Kasumi-1 (cell line): ENCODE results near the gene RAD21L1.
"Not testable (repeated sequence)": the region's sequence is repeated elsewhere in the genome, so short reads cannot be mapped to it uniquely, and the experiment has no call there.

Experiments used
- DNase-seq, 2 experiments: peaks; one replicate each; lab custom pipeline; 2025; lab: John Stamatoyannopoulos, UW

The RAD21L1 gene

DNA sequence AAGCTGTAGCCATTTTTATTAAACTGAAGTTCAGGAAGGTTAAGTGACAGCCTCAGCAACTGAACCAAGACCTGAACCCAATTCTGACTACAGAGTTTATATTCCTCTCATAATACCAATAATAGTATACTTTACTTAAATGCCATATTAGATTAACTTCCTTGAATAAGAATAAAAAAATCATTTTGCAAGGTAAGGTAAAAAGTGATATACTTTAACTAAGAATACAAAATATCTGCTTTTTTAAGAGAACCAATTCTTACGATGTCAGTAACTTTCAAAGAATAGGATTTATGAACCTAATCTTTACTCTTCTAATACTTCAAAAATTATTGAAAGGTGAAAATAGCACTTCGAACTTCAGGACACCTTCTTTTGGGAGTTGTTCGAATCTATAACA lies 3.7 kb downstream of the RAD21L1 start:
- no peak for DNase-seq

DNA sequence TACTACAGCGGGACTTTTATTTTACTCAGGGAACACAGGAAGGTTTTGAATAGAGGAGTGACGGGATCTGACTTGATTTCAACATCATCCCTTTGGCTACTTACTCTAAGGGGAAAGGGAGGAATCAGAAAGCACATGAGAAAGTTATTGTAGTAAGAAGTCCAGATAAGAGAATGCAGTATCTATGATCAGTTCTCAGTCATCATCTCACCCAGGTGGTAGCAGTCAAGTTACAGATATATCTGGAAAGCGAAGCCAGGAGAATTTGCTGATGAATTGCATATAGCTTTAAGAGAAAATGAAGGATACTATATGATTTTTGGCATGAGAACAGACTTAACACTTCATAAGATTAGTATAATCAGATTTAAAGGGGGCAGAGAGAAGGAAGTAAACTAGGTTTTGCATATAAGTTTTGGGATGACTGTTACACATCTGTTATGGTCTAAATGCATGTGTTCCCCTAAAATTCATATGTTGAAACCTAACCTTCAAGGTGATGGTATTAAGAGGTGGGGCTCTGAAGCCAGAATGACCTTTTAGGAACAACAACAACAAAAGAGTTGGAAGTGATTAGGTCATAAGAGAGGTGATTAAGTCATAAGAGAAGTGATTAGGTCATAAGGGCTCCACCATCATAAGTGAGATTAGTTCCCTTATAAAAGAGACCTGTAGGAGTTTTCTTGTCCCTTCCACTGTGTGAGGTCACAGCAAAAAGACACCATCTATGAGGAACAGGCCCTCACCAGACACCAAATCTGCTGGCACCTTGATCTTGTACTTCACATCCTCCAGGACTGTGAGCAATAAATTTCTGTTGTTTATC lies 6.7 kb downstream of the RAD21L1 start:
- DNase-seq: no peak

DNA sequence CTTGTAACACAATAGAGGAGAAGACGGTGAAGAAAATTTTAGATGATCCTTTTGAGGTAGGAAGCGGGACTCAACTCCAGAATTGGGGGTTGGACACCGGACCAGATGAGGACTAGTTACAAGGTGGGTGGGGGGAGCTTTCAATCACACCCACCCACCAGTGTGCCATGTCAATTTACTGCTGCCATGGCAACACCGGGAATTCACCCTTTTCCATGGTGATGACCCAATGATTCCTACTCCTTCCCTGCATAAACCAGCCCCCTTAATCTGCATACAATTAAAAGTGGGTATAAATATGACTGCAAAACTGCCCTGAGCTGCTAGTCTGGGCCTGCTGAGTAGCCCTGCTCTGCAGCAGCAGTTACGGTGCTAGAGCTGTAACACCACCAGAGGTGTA lies 14.7 kb downstream of the RAD21L1 start:
- no peak for DNase-seq

DNA sequence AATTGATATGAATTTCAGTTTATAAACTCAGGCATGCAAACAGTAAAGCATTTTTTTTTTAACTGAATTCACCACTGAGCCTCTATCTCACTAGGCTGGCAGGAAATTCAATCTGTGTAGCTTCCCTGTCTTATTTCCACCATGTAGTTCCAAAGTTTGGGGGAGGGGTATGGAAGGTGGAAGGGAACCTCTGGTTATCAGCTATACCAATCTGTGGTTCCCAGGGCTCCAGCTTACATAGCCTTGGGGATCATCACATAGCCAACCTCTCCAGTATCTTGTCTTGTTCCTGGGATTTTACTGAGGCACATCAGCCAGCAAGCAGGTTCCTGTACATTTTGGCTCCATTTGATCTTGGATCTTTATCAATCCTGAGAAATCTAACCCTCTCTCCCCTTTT lies 15.6 kb downstream of the RAD21L1 start:
- DNase-seq: no peak

DNA sequence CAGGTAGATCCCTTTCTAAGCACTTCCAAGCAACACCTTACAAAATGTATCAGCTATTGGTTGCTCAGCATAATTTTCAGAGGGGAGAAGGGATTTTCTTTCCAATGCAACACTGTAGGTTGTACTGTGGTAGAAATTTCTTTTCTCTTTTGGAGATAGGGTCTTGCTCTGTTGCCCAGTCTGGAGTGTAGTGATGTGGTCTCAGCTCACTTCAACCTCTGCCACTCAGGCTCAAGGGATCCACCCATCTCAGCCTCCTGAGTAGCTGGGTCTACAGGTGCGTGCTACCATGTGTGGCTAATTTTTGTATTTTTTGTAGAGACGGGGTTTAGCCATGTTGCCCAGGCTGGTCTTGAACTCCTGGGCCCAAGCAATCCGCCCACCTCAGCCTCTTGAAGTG lies 16.3 kb downstream of the RAD21L1 start:
- no peak for DNase-seq

DNA sequence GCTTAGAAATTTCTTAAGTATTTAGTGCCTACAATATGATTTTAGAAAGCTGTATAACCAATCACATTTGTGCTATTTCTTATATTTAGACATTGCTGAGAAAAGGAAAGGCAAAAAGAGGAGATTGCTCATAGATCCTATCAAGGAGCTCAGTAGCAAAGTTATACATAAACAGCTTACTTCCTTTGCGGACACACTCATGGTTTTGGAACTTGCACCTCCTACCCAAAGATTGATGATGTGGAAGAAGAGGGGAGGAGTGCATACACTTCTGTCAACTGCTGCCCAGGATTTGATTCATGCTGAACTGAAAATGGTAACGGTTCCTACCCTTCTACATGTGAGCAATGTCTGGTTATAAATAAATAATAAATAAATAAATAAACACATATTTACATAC lies 16.7 kb downstream of the RAD21L1 start:
- DNase-seq: no peak

DNA sequence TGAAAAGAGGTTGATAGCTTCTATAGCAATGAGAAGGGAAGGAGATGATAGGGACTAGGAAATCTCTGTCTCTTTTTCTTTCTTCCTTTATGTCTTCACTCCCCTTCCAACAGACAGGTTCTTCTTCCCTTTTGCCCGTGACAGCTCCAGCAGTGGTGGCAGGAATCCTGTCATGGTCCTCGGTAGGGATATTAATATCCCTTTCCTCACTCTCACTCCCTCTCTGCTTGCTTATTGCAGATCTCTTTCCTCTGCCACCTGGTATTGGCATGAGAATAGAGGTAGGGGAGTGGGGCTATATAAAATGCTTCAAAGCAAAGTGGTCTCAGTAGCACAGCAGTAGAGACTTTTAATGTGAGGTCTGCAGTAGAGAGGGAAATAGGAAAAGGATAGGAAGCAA lies 19.7 kb downstream of the RAD21L1 start:
- DNase-seq: no peak

DNA sequence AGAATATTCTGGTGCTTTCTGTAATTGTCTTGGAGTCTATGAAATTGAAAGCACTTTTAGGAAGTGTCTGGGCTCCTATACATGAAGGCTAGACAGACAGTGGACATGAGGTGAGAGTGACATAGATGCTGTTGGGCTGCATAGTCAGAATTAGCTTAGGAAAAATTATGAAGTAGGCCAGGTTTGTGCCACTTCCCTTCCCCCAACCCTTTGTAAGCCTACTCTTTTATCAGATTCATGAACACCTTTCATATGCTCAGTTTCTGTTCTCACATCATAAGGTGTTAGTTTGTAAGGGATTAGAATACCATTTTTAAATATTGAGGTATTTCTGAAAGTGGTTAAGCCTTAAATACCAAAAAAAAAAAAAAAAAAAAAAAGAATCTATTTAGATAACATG lies 21.8 kb downstream of the RAD21L1 start:
- no peak for DNase-seq

DNA sequence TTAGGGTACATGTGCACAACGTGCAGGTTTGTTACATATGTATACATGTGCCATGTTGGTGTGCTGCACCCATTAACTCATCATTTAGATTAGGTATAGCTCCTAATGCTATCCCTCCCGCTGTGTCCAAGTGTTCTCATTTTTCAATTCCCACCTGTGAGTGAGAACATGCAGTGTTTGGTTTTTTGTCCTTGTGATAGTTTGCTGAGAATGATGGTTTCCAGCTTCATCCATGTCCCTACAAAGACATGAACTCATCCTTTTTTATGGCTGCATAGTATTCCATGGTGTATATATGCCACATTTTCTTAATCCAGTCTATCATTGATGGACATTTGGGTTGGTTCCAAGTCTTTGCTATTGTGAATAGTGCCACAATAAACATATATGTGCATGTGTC lies 24.4 kb downstream of the RAD21L1 start:
- DNase-seq: not testable (repeated sequence)

DNA sequence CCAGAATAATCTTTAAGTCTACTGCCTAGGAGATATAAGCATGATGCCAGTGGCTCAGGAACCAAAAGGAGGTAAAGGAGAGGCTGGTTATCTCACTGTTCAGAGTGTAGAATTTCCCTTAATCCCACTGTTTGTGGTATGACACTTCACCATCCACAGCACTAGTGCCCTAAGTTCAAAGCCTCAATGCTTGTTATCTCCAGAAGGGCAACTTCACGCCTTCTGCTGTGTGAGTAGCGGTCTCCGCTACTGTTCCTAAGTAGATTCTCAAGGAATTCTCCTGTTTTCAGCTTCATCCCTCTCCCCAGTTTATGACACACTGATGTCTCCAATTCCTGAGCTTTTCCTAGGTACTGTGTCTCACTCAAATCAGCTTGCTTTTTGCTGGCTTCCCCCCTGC lies 26.6 kb downstream of the RAD21L1 start:
- DNase-seq: no peak

DNA sequence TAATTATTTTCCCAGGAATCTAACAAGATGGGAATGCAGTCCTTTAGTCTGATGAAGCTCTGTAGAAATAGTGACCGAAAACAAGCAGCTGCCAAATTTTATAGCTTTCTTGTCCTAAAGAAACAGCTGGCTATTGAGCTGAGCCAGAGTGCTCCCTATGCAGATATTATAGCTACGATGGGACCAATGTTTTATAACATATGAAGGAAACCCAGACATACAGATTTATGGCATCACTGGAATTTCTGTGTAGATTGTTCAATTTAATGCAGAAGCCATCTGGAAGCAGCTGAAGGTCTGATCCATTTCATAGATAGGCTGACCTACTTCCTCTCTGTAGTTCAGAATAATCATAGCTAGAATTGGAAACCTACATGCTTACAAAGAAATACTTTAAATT lies 28.4 kb downstream of the RAD21L1 start:
- no peak for DNase-seq

DNA sequence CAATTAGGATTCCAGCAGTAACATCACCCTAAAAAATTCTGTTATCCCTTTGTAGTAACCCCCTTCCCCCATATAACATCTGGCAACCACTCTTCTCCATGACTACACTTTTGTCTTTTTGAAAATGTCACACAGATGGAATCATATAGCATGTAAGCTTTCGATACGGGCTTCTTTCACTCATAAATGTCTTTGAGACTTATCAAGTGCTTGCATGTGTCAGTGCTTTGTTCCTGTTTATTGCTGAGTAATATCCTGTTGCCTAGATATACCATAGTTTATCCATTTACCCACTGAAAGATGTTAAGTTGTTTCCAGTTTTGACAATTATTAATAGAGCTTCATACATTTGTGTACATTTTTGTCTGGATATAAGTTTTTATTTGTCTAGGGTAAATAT lies 29.8 kb downstream of the RAD21L1 start:
- no peak for DNase-seq

DNA sequence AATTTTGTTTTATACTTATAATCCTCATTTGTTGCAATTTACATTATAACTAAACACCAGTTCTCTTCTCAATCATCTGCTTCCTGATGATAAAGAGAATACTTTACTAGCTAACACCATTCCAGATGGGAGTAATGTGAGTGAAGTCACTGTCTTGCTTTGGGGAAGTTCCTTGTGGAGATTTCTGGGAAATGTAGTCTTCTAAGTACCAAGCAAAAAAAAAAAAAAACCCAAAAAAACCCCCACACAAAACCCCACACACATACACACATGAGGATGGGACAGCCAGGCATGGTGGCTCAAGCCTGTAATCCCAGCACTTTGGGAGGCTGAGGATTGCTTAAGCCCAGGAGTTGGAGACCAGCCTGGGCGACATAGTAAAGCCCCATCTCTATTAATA lies 38.0 kb downstream of the RAD21L1 start:
- peak in 1 of 2 experiments; percentile 8 for DNase-seq

DNA sequence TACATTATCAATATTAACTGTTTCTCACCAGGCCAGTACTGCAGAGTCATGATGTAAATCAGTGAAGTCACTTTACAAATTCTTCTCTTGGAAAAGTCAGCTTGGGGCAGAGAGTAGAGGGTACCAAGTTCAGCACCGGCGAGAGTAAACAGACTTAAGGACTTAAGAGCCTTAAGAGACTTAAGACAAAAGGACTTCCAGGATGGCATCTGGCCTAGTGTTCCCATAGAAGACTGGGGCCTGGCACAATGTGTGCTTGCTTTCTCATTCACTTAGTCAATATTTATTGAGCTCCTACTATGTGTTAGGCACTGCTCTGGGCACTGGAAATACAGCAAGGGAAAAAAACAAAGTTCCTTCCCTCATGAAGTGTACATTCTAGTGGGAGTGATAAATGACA lies 38.9 kb downstream of the RAD21L1 start:
- no peak for DNase-seq

DNA sequence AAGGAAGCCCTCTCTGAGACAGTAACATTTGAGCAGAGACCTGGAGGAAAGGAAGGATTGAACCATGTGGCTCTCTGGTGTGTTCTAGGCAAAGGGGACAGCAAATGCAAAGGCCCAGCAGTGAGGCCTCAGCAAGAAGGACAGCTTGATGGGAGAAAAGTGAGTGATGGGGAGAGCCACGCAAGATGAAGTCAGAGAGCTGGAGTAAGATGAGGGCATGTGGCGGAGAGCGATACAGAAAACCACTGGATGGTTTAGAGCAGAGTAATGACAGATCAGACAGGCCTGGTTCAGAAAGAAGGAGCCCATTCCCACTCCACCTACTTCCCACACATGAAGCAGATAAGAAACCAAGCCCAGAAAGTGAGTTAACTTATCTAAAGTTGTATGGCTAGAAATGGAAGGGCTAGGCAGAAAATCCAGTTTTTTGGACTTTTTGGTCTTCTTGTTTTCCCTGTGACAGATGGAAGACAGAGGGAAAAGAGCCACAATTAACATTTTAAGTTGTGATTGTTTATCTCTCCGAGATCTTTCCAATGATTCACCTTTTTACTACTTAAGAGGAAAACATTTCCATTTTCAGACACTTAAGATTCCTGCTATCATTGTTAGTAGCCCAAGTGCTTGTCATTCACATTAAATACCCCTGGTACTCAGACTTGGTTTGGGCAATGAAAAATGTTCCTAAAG lies 39.5 kb downstream of the RAD21L1 start:
- DNase-seq: no peak

DNA sequence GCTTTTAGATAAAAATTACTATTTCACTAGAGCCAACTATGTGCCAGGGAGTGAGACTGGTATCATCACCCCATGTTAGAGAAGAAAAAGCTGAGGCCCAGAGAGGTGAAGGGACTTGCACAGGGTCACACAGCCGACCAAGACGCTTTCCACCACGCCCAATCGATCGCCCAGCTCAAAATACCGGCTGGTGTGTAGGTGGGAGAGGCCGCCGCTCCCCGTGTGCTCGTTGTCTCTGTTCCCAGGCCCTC lies 40.0 kb downstream of the RAD21L1 start:
- no peak for DNase-seq

DNA sequence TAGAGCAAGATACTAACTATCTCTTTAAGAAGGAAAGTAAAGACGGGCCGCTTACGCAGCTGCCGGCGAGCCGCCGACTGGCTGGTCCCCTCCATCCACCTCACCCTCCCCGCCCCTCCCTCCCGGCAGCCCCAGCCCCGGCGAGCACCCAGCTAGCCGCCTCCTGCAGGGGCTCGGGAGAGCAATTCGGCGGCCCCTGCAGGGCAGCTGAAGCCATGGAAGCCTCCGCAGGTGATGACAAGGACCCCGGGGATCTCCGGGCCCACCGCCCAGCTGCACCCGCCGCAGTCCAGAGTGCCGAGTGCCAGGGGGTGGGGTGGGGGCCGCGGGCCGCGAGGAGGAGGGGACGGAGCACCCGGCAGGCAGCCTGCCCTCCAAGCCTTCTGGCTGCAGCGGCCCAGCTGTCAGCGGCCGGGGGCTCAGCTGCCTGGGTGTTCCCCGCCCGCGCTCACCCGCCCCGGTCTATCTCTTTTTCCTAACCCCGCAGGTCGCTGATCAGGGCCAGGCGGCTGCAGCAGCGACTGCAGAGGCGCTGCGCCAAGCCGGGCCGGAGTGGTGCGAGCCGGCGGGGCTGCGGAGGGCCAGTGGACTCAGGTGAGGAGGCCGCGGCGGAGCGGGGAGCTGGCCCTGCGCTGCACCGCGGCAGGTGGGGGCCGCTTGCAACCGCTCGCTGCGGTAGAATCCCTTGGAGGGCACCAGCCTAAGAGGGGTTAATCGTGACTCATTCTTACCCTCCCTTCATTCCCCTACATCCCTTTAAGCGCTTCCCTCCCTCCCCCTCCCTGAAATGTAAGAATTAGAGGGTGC lies 40.5 kb downstream of the RAD21L1 start, which contains the start of gene SNPH:
TSS of gene SNPH (plus strand) at position 128 of the 807 bp plus-strand sequence. CDS start 29,946 bp downstream, outside the sequence.
- DNase-seq: peak; percentile 68 to 75

DNA sequence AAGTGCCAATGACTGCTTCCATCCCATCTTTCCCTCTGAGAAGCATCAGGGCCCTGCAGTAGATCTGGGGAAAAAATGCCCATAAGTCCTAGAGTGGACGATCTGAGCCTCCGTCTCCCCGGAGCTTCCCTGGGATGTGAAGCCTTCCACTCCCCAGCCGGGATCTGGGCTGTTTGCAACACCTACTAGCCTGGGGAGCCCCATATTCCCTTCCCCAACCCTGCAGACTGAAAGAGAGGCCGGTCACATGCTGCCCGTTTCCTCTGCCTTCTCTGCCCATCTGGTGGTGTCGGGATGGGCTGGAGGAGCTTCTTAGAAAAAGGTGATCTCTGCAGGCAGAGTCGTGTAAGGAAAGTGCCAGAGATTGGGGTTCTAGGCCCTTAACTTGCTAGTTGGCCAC lies 41.3 kb downstream of the RAD21L1 start:
- DNase-seq: no peak

DNA sequence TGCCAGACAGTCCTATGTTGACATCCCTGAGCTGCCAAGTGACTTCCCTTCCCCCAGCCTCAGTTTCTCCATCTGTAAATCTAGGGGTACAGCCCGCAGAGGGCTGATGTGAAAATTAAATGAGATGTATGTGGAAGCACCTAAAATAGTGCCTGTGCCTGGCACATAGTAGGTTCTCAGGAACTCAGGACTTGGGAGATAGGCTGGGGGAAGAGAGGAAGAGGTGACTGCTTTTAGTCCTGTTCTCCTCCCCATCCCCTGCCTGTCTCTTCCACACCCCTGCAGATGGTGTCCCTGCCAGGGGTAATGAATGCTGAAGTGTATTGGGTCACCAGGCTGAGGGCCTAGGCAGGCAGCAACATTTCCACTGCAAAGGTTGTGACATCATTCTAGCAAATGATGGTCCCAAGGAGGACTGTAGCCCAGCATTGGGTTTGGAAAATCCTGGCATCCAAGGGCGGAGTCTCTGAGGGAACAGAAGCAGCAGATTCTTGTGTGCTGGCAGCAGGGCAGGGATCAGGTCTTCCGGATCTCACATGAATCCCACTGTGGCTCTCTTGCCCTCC lies 42.0 kb downstream of the RAD21L1 start:
- DNase-seq: no peak

DNA sequence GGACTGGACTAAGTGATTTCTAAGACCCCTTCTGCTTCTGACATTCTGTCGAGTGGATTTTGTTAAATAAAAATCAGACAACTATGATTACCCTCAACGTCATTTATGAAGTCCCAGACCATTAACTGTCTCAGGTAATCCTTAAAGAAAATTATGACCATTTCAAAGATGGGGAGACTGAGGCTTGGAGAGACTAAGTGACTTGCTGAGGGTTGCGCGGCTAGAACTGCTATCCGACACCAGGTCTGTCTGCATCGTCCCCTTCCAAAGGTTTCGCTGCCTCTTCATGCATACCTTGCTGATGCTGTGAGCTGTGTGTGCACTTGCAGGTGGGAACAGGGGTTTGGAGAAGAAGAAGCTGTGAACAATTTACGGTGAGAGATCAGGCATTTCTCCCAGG lies 43.4 kb downstream of the RAD21L1 start:
- no peak for DNase-seq

DNA sequence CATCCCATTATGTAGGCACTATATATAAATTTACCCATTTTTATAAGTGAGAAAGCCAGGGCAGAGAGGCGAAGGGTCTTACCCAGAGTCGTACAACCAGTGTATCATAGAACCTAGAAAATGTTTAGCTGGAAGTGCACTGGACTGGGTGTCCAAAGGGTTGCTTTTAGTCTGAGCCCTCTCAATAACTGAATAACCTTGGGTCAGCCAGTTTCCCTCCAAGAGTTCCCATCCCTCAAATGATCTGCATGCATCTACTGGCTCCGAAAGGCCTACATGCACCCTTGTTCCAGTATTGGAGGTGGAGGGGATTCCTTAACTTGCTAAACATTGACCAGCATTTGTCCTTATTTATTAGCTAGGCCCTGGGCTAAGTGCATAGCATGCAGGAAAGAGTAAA lies 44.0 kb downstream of the RAD21L1 start:
- no peak for DNase-seq

DNA sequence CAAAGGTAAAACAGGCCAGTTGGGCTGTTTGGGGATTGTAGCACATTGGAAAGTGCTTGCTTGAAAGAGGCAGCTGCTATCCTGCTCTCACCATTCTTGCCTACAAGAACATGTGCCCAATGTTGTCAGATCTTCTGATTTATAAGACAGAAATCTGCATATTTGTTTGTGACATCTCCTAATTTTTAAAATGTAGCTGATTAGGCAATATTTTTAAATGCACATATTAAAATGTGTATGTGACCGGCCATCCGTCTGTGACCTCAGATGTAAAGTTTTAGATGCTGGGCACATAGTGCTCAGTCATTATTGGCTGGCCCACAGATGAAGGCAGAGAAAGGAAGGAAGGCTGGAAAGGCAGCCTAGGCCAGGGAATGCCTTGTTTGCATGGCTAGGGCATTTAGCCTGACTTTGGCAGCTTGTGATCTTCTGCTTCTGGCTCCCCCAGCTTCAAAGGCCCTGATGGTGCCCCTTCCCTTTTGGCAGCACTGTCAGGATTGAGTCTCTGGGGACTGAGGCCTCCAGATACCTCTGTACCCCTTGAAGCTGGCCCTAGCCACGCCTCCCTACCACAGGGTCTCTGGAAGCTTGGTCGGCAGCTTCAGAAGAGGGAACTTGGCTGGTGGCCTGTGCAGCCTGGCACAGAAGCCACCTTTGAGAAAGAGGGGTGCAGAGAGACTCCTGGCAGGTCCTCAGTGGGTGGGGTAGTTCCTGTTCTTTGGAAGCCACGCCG lies 46.7 kb downstream of the RAD21L1 start:
- peak in 1 of 2 experiments; percentile 4 for DNase-seq
